Measurements from ENCODE around the gene CELF2. TPM values are rescaled to one million over a fixed set of nuclear protein-coding genes. Genes with fewer than 3 reads are reported as not detected.

CELF2 gene
- total RNA-seq, 4 donors from 2014 or later, result 28.7 to 55.4 (median 35.0) TPM

DNA sequence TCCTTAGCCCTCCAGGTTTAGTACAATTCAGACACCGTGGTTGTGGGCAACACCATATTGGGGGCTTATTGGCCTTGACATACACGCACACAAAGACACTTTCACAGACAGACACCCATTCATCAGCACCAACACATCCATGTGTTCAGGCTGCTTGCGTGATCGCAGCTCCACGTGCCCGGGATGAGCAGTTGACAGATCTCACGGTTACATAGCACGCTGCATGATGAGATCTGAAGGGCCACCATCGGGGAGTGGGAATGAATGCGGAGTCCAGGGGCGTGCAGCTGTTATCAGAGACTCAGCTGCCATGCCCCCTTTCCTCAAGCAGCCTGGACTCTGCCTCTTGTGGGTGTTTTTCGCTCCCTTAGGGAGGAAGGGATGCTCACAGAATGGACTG, 308.6 kb downstream of the CELF2 start:
- Histone ChIP-seq H3K9me3 (no peaks in the 10 kb centered on the region), H3K27me3 (no peaks in the 10 kb centered on the region), H3K4me1 (peaks cover 14 to 20% of the 10 kb centered on the region in 2 donors), H3K36me3 (no peaks in the 10 kb centered on the region), H3K27ac (no peak overlapping the region), H3K4me3 (replicated peaks in 1 of 3) (no peak overlapping the region)
- intact Hi-C loops (cut with DNase I), result no loop called here
- TF ChIP-seq, protein P1, sequence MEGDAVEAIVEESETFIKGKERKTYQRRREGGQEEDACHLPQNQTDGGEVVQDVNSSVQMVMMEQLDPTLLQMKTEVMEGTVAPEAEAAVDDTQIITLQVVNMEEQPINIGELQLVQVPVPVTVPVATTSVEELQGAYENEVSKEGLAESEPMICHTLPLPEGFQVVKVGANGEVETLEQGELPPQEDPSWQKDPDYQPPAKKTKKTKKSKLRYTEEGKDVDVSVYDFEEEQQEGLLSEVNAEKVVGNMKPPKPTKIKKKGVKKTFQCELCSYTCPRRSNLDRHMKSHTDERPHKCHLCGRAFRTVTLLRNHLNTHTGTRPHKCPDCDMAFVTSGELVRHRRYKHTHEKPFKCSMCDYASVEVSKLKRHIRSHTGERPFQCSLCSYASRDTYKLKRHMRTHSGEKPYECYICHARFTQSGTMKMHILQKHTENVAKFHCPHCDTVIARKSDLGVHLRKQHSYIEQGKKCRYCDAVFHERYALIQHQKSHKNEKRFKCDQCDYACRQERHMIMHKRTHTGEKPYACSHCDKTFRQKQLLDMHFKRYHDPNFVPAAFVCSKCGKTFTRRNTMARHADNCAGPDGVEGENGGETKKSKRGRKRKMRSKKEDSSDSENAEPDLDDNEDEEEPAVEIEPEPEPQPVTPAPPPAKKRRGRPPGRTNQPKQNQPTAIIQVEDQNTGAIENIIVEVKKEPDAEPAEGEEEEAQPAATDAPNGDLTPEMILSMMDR (IDR thresholded peaks at IDR 0.05), result no peak
- no peak for TF ChIP-seq POLR2A (IDR thresholded peaks at IDR 0.05)
- 96 to 97% methylated on average over 12 of the region's 12 CpGs for WGBS, 2 donors
- no peak for DNase-seq

DNA sequence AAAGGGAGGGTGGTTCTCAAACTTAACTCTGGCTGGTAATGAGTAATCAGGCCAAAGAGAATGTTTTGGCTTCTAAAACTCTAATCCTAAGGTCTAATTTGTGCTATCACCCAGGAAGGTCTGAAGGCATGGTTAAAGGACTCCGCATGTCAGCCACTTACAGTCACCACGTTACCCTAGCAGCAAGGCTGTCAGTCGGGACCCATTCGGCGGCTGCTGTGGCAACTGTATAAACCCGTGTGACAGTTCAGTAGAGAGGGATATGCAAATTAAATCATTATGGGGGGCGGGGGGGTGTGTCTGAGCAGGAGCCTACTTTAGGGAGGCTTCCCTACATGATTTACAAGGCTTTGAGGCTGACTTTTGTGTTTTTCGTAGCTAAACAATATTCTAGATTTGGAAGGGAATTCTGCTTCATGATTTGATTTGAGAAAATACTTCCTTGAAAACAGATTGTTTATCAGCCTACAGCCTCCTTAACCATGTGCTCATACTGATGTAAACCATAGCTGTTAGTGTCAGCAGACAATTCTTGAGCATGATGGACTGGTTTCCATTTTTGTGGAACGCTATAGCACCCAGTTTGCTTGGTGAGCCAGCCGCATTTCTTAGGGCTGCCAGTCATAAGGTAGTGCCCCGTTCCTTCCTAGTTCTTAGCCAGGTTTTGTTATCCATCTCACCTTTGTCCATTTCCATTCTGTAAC, 309.4 kb downstream of the CELF2 start:
- no peaks in the 10 kb centered on the region for H3K27me3 ChIP-seq
- no peak overlapping the region for H3K27ac ChIP-seq
- WGBS, 2 donors, result 85 to 90% methylated on average over 11 of the region's 11 CpGs
- H3K4me3 ChIP-seq (replicated peaks in 1 of 3), result no peak overlapping the region
- DNase-seq, result no peak
- H3K9me3 ChIP-seq, result no peaks in the 10 kb centered on the region
- intact Hi-C loops (cut with DNase I), result no loop called here
- no peaks in the 10 kb centered on the region for H3K36me3 ChIP-seq
- peaks cover 17 to 20% of the 10 kb centered on the region in 2 donors for H3K4me1 ChIP-seq
- no peak for TF ChIP-seq POLR2A (IDR thresholded peaks at IDR 0.05)
- TF ChIP-seq, protein P1 (IDR thresholded peaks at IDR 0.05), result no peak

DNA sequence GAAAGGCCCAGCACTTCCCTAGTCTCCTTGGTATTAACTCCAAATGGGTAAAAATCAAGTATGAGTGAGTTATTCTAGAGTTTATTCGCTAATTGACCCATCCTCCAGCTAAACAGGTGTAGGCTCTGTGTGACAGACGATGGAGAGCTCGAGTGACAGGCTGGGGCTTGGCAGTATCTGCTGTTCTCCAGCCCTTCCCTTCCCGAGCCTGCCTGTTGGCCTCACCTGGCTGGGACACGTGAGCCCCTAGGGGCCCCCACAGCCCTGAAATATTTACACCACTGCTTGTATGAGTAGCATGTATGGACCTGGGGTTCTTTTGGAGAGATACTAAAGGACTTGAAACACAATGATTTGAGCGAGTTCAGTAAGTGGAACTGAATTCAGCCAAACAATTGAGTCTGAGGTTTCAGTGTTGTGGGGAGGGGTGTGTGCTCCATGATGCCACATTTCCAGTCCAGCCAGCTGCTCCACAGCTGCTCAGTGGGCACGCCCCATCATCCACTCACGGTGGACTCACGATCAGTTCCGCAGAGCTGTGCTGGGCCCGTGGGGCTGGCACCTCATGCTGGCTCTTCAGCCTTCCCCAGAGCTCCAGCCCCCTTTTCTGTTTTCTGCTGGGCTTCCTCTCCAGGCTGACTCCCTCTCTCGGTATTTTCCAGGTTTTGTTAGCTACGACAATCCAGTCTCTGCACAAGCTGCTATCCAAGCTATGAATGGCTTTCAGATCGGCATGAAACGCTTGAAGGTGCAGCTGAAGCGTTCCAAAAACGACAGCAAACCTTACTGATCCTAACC, 310.8 kb downstream of the CELF2 start:
- Histone ChIP-seq H3K36me3 (no peaks in the 10 kb centered on the region), H3K4me3 (replicated peaks in 1 of 3) (no peak overlapping the region), H3K27me3 (no peaks in the 10 kb centered on the region), H3K27ac (peak overlapping the region in 1 of 3 donors; percentile 26), H3K9me3 (no peaks in the 10 kb centered on the region), H3K4me1 (peaks cover 19 to 20% of the 10 kb centered on the region in 2 donors)
- intact Hi-C loops (cut with DNase I), result no loop called here
- peak in 1 of 2 donors; percentile 18 for DNase-seq
- no peak for TF ChIP-seq POLR2A (IDR thresholded peaks at IDR 0.05)
- TF ChIP-seq, protein P1 (IDR thresholded peaks at IDR 0.05), result no peak
- WGBS, 2 donors, result 37 to 47% methylated on average over 17 of the region's 17 CpGs

DNA sequence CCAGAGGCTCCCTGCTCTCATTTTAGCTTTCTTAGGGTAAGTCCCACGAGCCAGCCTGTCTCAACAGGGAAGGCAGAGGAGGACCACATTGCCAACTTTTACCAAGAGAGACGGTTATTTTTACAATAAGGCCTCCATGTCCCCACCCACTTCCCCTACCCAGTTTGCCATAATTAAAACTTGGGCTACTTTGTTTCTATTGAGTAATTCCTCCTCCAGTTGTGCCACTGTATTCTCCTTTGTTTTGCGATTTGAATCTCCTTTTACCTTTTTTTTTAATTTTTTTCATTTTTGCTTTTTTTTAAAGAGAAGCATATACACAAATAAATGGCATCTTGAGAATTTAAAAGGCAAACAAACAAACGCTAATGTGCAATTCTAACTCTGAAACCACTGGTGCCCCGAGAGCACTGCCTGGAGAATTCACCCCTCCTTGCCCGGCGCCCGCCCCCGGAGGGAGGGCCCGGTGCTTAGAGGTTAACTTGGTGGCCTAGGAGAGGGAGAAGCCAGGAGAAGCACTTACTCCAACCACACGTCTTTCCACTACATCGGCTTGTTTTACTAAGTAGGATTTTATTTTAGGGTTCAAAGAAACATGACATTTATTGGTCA, 311.5 kb downstream of the CELF2 start:
- Histone ChIP-seq H3K36me3 (no peaks in the 10 kb centered on the region), H3K27me3 (no peaks in the 10 kb centered on the region), H3K4me3 (replicated peaks in 1 of 3) (no peak overlapping the region), H3K4me1 (peaks cover 19 to 20% of the 10 kb centered on the region in 2 donors), H3K27ac (peak overlapping the region in 1 of 3 donors; percentile 26), H3K9me3 (no peaks in the 10 kb centered on the region)
- intact Hi-C loops (cut with DNase I), result no loop called here
- TF ChIP-seq POLR2A (IDR thresholded peaks at IDR 0.05), result no peak
- TF ChIP-seq, protein P1 (IDR thresholded peaks at IDR 0.05), result no peak
- WGBS, 2 donors, result 19 to 21% methylated on average over 12 of the region's 12 CpGs
- no peak for DNase-seq

Measured in thyroid gland (tissue), 4 donors.